KBM-7 (cell line): Measurements from ENCODE around the gene PDE7B.

ENCODE experiments used
- DNase-seq: peaks from one replicate; pipeline ENCODE4 v3.0.0-alpha.2; 2015
- in situ Hi-C: fragments of 300-500 bp; cut with MboI; formaldehyde crosslinking; loops from 2 replicates; pipeline ENCODE4 v1.14.3; 2020; ENCODE audit warnings: low sequenced_read_pairs, low pct_unique_long_range_greater_than_20kb, mixed read lengths

The PDE7B gene

DNA sequence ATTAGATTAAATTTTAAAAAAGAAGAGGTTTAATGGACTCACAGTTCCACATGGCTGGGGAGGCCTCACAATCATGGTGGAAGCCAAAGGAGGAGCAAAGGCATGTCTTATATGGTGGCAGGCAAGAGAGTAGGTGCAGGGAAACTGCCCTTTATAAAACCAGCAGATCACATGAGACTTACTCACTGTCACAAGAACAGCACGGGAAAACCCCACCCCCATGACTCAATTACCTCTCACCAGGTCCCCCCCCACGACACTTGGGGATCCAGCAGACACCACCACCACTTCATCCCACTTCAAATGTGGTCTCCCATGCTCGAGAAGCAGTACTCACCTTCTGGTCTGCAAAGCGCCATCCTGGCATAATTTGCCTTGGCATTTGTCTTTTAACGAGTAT, 374.0 kb downstream of the PDE7B start:
- in situ Hi-C loops, result no loop called here
- no peak for DNase-seq

DNA sequence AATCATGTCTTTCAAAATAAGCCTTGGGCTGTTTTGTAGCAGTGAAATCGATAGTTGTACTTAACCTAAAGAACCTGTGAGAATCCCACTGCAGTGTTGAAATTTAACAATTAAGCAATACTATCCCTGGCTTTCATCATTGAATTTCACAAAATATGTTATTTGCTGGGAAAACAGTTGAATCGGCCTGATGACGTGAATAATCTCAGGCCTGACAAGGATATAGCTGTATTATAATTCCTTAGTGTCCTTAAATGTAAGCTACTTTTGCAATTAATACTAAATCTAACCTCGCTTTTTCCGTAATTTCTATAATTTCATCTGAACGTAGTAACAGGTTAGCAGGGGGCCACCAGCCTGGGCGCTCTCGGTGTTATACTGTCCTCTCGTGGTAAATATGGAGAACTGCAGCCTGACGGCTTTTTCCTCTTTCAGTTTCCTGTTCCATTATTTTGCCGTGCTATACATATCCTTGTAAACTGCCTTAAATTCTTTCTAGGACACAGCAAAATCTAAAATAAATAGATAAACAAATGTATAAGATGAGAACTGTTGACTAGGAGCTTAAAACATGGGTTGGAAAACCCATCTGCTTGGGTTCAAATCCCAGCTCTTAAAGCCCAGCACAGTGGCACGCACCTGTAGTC, 374.6 kb downstream of the PDE7B start:
- in situ Hi-C loops, result no loop called here
- peak; percentile 74 for DNase-seq

DNA sequence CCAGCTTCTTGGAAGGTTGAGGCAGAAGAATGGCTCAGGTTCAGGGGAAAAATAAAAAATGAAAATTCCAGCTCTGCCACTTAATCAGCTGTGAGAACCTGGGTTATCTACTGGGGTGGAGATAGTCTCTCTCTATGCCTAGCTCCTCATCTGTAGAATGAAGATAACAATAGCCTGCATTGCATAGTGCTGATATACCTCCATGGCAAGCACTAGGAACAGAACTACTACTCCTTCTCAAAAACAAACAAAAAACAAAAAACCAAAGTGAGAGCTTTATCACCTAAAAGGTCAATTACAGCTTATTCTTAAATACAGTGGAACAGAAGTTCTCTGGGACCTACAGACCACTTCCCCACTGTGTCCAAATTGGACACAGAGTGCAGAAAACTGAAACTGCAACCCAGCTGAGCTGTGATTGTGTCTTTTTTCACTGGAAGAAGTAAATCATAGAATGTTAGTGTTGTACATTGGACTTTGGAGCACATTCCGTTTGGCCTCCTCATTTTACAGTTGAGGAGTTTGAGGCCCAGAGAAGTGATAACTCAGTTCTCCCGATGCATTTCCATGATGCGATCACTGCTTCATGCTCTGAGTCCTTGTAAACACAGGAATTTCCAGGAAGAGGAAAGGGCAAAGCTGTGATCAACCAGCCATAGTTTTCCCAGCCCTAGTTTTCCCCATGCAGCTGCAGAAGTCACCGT, 375.3 kb downstream of the PDE7B start:
- DNase-seq, result no peak
- in situ Hi-C loops, result no loop called here

DNA sequence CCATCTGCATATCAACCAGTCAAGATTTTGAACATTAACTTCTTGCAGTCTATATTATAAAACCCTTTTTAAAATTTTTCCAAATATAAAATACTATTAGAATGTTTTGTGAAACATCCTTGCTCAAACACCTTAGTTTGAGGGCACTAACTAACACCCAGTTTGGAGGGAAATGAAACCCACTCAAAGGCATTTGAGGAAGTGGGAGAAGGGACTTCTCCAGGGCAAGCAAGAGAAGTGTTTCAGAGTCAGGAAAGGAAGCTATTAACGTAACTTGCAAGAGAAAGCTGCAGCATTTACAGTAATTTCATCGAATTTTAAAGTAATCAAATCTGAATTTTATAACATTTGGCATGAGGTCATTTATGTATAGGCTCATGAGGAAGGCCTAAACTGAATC, 377.3 kb downstream of the PDE7B start:
- in situ Hi-C loops, result no loop called here
- DNase-seq, result no peak

DNA sequence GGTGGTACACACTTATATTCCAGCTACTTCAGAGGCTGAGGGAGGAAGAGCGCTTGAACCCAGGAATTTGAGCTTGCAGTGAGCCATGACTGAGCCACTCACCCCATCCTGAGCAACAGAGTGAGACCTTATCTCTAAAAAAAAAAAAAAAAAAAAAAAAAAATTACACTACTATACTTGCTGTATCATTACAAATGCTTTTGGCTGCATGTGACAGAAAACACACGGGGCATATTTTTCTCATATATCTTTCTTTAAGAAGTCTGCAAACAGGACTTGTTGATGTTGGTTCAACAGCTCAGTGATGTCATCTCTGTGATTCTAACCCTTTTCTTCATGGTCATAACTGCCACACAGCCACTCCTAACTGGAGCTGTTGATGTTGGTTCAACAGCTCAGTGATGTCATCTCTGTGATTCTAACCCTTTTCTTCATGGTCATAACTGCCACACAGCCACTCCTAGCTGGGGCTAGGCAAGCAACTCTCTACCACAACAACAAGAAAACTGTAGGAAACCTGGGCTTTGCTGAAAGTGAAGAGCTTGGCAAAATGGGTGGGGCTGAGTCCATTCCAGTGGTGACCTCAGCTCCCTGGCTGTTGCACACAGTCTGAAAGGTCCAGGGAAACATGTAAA, 378.8 kb downstream of the PDE7B start:
- DNase-seq, result no peak
- in situ Hi-C loops, result no loop called here

DNA sequence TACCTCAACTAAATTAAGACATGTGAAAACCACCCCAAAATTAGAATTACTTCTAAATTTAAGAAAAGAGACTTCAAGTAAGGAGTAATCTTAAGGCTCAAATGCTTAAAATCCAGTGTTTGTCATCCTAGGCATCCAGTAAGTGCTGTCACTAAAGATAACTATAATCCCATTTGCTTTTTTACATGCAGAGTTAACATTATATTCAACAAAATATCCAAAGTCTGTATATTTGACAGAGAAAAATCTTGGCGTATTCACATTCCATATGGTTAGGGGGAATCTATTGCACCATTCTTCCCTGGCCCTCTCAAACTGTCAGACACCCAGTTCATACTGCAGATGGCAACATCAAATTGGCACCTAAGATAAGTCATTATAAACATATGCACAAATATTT, 381.2 kb downstream of the PDE7B start:
- in situ Hi-C loops, result no loop called here
- no peak for DNase-seq

DNA sequence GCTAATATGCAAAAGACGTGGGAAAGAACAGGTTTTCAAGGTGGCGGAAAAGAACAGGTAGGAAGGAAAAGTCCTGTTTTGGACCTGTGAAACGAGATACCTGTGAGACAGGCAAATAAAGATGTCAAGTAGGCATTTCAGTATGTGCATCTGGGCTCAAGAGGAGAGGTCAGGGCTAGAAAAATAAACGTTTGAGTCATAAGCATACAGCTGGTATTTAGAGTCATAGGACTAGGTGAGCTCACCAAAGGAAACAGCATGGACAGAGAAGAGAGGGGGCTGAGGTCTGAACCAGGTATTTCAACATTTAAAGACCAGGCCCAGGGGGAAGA, 383.7 kb downstream of the PDE7B start:
- DNase-seq, result no peak
- in situ Hi-C loops, result no loop called here

DNA sequence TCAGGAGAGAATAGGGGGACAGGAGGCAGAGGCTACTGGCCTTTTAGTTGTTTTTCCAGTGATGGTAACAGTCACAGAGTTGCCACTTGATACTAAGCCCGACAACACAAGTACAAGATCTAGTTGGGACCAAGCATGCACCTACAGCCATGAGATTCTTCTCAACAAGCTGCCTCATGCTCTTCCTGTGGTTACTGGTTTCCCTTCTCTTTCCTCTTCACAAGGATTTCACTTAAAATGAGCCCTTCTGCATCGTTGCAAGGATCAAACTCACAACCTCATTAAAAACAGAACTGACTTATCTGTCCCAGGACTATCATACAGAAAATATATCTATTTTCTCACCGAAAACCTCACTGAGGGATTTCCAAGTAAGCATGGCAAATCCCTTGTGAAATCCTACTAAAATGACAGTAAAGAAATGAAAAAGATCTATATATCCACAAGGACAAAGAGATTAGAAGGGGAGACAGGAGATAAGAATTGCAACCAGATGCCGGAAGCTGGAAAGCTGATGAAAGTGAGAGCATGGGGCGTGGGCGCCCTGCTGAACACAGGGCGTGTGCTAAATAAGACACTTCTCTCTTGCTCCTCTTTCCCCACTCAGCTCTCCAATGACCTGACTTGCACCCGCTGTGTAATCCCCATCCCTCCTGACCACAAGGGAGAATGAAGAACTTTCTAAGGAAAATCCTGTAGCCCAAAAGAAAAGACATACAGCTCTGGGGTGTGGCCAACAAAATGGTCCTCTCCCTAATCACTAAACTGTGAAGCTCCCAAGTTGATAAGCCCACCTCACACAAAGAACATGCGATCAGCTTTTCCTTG, 385.2 kb downstream of the PDE7B start:
- in situ Hi-C loops, result no loop called here
- DNase-seq, result no peak

DNA sequence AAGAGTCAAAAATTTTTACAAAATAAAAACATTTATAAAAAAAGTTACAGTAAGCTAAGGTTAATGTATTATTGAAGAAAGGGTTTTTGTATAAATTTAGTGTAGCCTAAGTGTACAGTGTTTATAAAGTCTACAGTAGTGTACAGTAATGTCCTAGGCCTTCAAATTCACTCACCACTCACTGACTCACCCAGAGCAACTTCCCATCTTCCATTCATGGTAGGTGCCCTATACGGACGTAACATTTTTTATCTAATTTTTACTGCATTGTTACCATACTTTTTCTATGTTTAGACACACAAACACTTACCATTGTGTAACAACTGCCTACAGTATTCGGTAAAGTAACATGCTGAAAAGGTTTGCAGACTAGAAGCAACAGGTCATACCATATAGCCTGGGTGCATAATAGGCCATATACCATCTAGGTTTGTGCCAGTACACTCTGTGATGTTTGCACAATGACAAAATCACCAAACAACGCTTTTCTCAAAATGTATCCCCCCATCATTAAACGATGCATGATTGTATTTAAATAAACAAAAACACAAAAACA, 392.6 kb downstream of the PDE7B start:
- in situ Hi-C loops, result no loop called here
- DNase-seq, result no peak
